Measurements from ENCODE around the gene LGI4.
"Not testable (repeated sequence)": the region's sequence is repeated elsewhere in the genome, so short reads cannot be mapped to it uniquely, and the experiment has no call there.

LGI4 gene

GRCh38 chr19:35108730-35109129 is 26.1 kb downstream of the LGI4 start:
- Histone ChIP-seq H3K36me3 (ENCODE audit: control insufficient read depth, insufficient read depth, low read length, severe bottlenecking) (no peaks in the 10 kb centered on the region), H3K4me1 (ENCODE audit: control insufficient read depth, insufficient read depth, low read length) (peaks cover 7% of the 10 kb centered on the region), H3K9ac (ENCODE audit: low read length) (no peak overlapping the region), H3K27me3 (replicated peaks; ENCODE audit: control insufficient read depth, insufficient read depth, low read length) (no peaks in the 10 kb centered on the region), H3K4me3 (ENCODE audit: low read length) (no peak overlapping the region), H3K9me3 (ENCODE audit: control insufficient read depth, low read length) (no peaks in the 10 kb centered on the region)
- no peak for DNase-seq (ENCODE audit: low read depth)

GRCh38 chr19:35107545-35107944 is 27.3 kb downstream of the LGI4 start:
- Histone ChIP-seq H3K9me3 (ENCODE audit: control insufficient read depth, low read length) (no peaks in the 10 kb centered on the region), H3K27me3 (replicated peaks; ENCODE audit: control insufficient read depth, insufficient read depth, low read length) (no peaks in the 10 kb centered on the region), H3K4me3 (ENCODE audit: low read length) (no peak overlapping the region), H3K9ac (ENCODE audit: low read length) (no peak overlapping the region), H3K4me1 (ENCODE audit: control insufficient read depth, insufficient read depth, low read length) (peaks cover 7% of the 10 kb centered on the region), H3K36me3 (ENCODE audit: control insufficient read depth, insufficient read depth, low read length, severe bottlenecking) (no peaks in the 10 kb centered on the region)
- DNase-seq (ENCODE audit: low read depth) = no peak

GRCh38 chr19:35106898-35107541 is 27.8 kb downstream of the LGI4 start:
- Histone ChIP-seq H3K4me3 (ENCODE audit: low read length) (no peak overlapping the region), H3K9me3 (ENCODE audit: control insufficient read depth, low read length) (no peaks in the 10 kb centered on the region), H3K27me3 (replicated peaks; ENCODE audit: control insufficient read depth, insufficient read depth, low read length) (no peaks in the 10 kb centered on the region), H3K36me3 (ENCODE audit: control insufficient read depth, insufficient read depth, low read length, severe bottlenecking) (no peaks in the 10 kb centered on the region), H3K4me1 (ENCODE audit: control insufficient read depth, insufficient read depth, low read length) (peaks cover 7% of the 10 kb centered on the region), H3K9ac (ENCODE audit: low read length) (no peak overlapping the region)
- no peak for DNase-seq (ENCODE audit: low read depth)

- H3K4me1 ChIP-seq (ENCODE audit: control insufficient read depth, insufficient read depth, low read length) = peaks cover 7% of the 10 kb centered on the region
- no peaks in the 10 kb centered on the region for H3K27me3 ChIP-seq (replicated peaks; ENCODE audit: control insufficient read depth, insufficient read depth, low read length)
- H3K4me3 ChIP-seq (ENCODE audit: low read length) = no peak overlapping the region
- H3K9ac ChIP-seq (ENCODE audit: low read length) = no peak overlapping the region
- DNase-seq (ENCODE audit: low read depth) = no peak
- H3K9me3 ChIP-seq (ENCODE audit: control insufficient read depth, low read length) = no peaks in the 10 kb centered on the region
- no peaks in the 10 kb centered on the region for H3K36me3 ChIP-seq (ENCODE audit: control insufficient read depth, insufficient read depth, low read length, severe bottlenecking)
Measured at GRCh38 chr19:35106291-35106583, 28.6 kb downstream of the LGI4 start.

- Histone ChIP-seq H3K36me3 (ENCODE audit: control insufficient read depth, insufficient read depth, low read length, severe bottlenecking) (no peaks in the 10 kb centered on the region), H3K9me3 (ENCODE audit: control insufficient read depth, low read length) (no peaks in the 10 kb centered on the region), H3K27me3 (replicated peaks; ENCODE audit: control insufficient read depth, insufficient read depth, low read length) (no peaks in the 10 kb centered on the region), H3K4me3 (ENCODE audit: low read length) (no peak overlapping the region), H3K9ac (ENCODE audit: low read length) (no peak overlapping the region), H3K4me1 (ENCODE audit: control insufficient read depth, insufficient read depth, low read length) (peaks cover 7% of the 10 kb centered on the region)
- DNase-seq (ENCODE audit: low read depth) = no peak
Measured at GRCh38 chr19:35105411-35106290, 29.2 kb downstream of the LGI4 start.

GRCh38 chr19:35105047-35105410 is 29.8 kb downstream of the LGI4 start:
- Histone ChIP-seq H3K9me3 (ENCODE audit: control insufficient read depth, low read length) (no peaks in the 10 kb centered on the region), H3K4me1 (ENCODE audit: control insufficient read depth, insufficient read depth, low read length) (peaks cover 7% of the 10 kb centered on the region), H3K4me3 (ENCODE audit: low read length) (no peak overlapping the region), H3K27me3 (replicated peaks; ENCODE audit: control insufficient read depth, insufficient read depth, low read length) (no peaks in the 10 kb centered on the region), H3K9ac (ENCODE audit: low read length) (no peak overlapping the region), H3K36me3 (ENCODE audit: control insufficient read depth, insufficient read depth, low read length, severe bottlenecking) (no peaks in the 10 kb centered on the region)
- no peak for DNase-seq (ENCODE audit: low read depth)

GRCh38 chr19:35104361-35104760 is 30.5 kb downstream of the LGI4 start:
- Histone ChIP-seq H3K9ac (ENCODE audit: low read length) (no peak overlapping the region), H3K27me3 (replicated peaks; ENCODE audit: control insufficient read depth, insufficient read depth, low read length) (no peaks in the 10 kb centered on the region), H3K36me3 (ENCODE audit: control insufficient read depth, insufficient read depth, low read length, severe bottlenecking) (no peaks in the 10 kb centered on the region)

GRCh38 chr19:35103614-35104013 is 31.2 kb downstream of the LGI4 start:
- not testable (repeated sequence) for H3K36me3 ChIP-seq (ENCODE audit: control insufficient read depth, insufficient read depth, low read length, severe bottlenecking); DNase-seq (ENCODE audit: low read depth); H3K4me1 ChIP-seq (ENCODE audit: control insufficient read depth, insufficient read depth, low read length); H3K27me3 ChIP-seq (replicated peaks; ENCODE audit: control insufficient read depth, insufficient read depth, low read length); H3K4me3 ChIP-seq (ENCODE audit: low read length); H3K9ac ChIP-seq (ENCODE audit: low read length); H3K9me3 ChIP-seq (ENCODE audit: control insufficient read depth, low read length)

More at GRCh38 chr19:35104361-35104760, 30.5 kb downstream of the LGI4 start:
- Histone ChIP-seq H3K4me1 (ENCODE audit: control insufficient read depth, insufficient read depth, low read length) (peaks cover 7% of the 10 kb centered on the region), H3K4me3 (ENCODE audit: low read length) (no peak overlapping the region), H3K9me3 (ENCODE audit: control insufficient read depth, low read length) (no peaks in the 10 kb centered on the region)
- no peak for DNase-seq (ENCODE audit: low read depth)

- H3K4me3 ChIP-seq (ENCODE audit: low read length); H3K27me3 ChIP-seq (replicated peaks; ENCODE audit: control insufficient read depth, insufficient read depth, low read length); H3K36me3 ChIP-seq (ENCODE audit: control insufficient read depth, insufficient read depth, low read length, severe bottlenecking); DNase-seq (ENCODE audit: low read depth); H3K9ac ChIP-seq (ENCODE audit: low read length); H3K4me1 ChIP-seq (ENCODE audit: control insufficient read depth, insufficient read depth, low read length); H3K9me3 ChIP-seq (ENCODE audit: control insufficient read depth, low read length): not testable (repeated sequence)
Measured at GRCh38 chr19:35101949-35102348, 32.9 kb downstream of the LGI4 start.

GRCh38 chr19:35100588-35101533 is 34.0 kb downstream of the LGI4 start:
- no peaks in the 10 kb centered on the region for H3K9me3 ChIP-seq (ENCODE audit: control insufficient read depth, low read length)
- no peaks in the 10 kb centered on the region for H3K36me3 ChIP-seq (ENCODE audit: control insufficient read depth, insufficient read depth, low read length, severe bottlenecking)
- no peak overlapping the region for H3K4me3 ChIP-seq (ENCODE audit: low read length)
- peaks cover 5% of the 10 kb centered on the region for H3K27me3 ChIP-seq (replicated peaks; ENCODE audit: control insufficient read depth, insufficient read depth, low read length)
- DNase-seq (ENCODE audit: low read depth) = no peak
- H3K9ac ChIP-seq (ENCODE audit: low read length) = no peak overlapping the region
- no peaks in the 10 kb centered on the region for H3K4me1 ChIP-seq (ENCODE audit: control insufficient read depth, insufficient read depth, low read length)

- H3K27me3 ChIP-seq (replicated peaks; ENCODE audit: control insufficient read depth, insufficient read depth, low read length) = peaks cover 5% of the 10 kb centered on the region
- H3K4me1 ChIP-seq (ENCODE audit: control insufficient read depth, insufficient read depth, low read length) = no peaks in the 10 kb centered on the region
Measured at GRCh38 chr19:35099897-35100275, 35.0 kb downstream of the LGI4 start.

More at GRCh38 chr19:35099897-35100275, 35.0 kb downstream of the LGI4 start:
- H3K4me3 ChIP-seq (ENCODE audit: low read length) = no peak overlapping the region
- DNase-seq (ENCODE audit: low read depth) = no peak
- no peaks in the 10 kb centered on the region for H3K9me3 ChIP-seq (ENCODE audit: control insufficient read depth, low read length)
- no peaks in the 10 kb centered on the region for H3K36me3 ChIP-seq (ENCODE audit: control insufficient read depth, insufficient read depth, low read length, severe bottlenecking)
- H3K9ac ChIP-seq (ENCODE audit: low read length) = no peak overlapping the region
